Caco-2 (cell line): Measurements from ENCODE around the gene CDAN1. TPM values are rescaled to one million over a fixed set of nuclear protein-coding genes. Genes with fewer than 3 reads are reported as not detected.

Experiments used
- Bru-seq: library from RNA; stranded (reverse); fragments of 400-500 nt; gene quantifications from one replicate; lab custom pipeline; 2021; lab: Mats Ljungman, UMichigan
- BruChase-seq, 2 experiments: library from RNA; stranded (reverse); fragments of 400-500 nt; gene quantifications; one replicate each; lab custom pipeline; 2021; lab: Mats Ljungman, UMichigan
- BruUV-seq: library from RNA; stranded (reverse); fragments of 400-500 nt; replicated peaks from 2 replicates; lab custom pipeline; 2021; lab: Mats Ljungman, UMichigan
- CTCF ChIA-PET: fragments of 300-600 bp; sonication (Branson Sonifier 250); formaldehyde crosslinking; loops from one replicate; lab custom pipeline; 2022; ENCODE audit warnings: antibody characterized with exemption; lab: Charles Lee
- POLR2A ChIA-PET: fragments of 300-600 bp; sonication (Branson Sonifier 250); formaldehyde crosslinking; loops from one replicate; lab custom pipeline; 2022; ENCODE audit warnings: antibody characterized with exemption; lab: Charles Lee
- DNase-seq, 2 experiments: peaks; one replicate each; pipeline versions ENCODE4 v3.0.0 to v3.0.0-alpha.2; 2020 to 2022
- H3K27me3 ChIP-seq: replicated peaks from 2 replicates; pipeline ENCODE4 v1.6.0; 2011; ENCODE audit warnings: low read length; ENCODE audit not compliant: control insufficient read depth, insufficient read depth
- H3K36me3 ChIP-seq: 2 replicates; pipeline ENCODE4 v1.5.1; 2011; ENCODE audit warnings: low read length; ENCODE audit not compliant: control insufficient read depth, insufficient read depth
- H3K4me1 ChIP-seq: fragments of 250-450 bp; sonication (Bioruptor Pico); 2 replicates; pipeline ENCODE4 v1.5.1; 2020; ENCODE audit warnings: mild to moderate bottlenecking
- H3K4me3 ChIP-seq: 2 replicates; pipeline ENCODE4 v1.5.1; 2011; ENCODE audit warnings: low read depth, mild to moderate bottlenecking, control low read depth, low read length
- H3K9me3 ChIP-seq: fragments of 250-450 bp; sonication (Bioruptor Pico); 2 replicates; pipeline ENCODE4 v1.5.1; 2020; ENCODE audit warnings: mild to moderate bottlenecking, moderate library complexity
- H3K27ac Mint-ChIP-seq: one replicate; pipeline ENCODE4 v1.8.0; 2022; ENCODE audit warnings: mixed read lengths; ENCODE audit not compliant: unreplicated experiment
- H3K27me3 Mint-ChIP-seq: one replicate; pipeline ENCODE4 v1.8.0; 2022; ENCODE audit warnings: mixed read lengths; ENCODE audit not compliant: insufficient read depth, unreplicated experiment
- H3K36me3 Mint-ChIP-seq: one replicate; pipeline ENCODE4 v1.8.0; 2022; ENCODE audit warnings: mild to moderate bottlenecking, mixed read lengths; ENCODE audit not compliant: insufficient read depth, unreplicated experiment
- H3K4me1 Mint-ChIP-seq: one replicate; pipeline ENCODE4 v1.8.0; 2022; ENCODE audit warnings: low read depth, mixed read lengths; ENCODE audit not compliant: unreplicated experiment
- H3K4me3 Mint-ChIP-seq: one replicate; pipeline ENCODE4 v1.8.0; 2022; ENCODE audit warnings: mild to moderate bottlenecking, moderate library complexity, mixed read lengths; ENCODE audit not compliant: unreplicated experiment
- H3K9me3 Mint-ChIP-seq: one replicate; pipeline ENCODE4 v1.8.0; 2022; ENCODE audit warnings: mixed read lengths; ENCODE audit not compliant: unreplicated experiment
- intact Hi-C: fragments of 100-400 bp; cut with micrococcal nuclease; formaldehyde crosslinking; loops from one replicate; pipeline ENCODE4 v1.10.0; 2022; ENCODE audit not compliant: unreplicated experiment
- long read RNA-seq: library from polyadenylated mRNA; stranded (forward); transcript quantifications from one replicate; pipeline ENCODE4 v2.0.0, GENCODE V29; 2022
- total RNA-seq: library from RNA; stranded (reverse); gene quantifications from 2 replicates; pipeline ENCODE4 v1.2.3, GENCODE V29; 2022
- TF ChIP-seq, protein P1 (sequence below), 2 experiments: fragments of 200-600 bp in 1 of 2; IDR thresholded peaks; 1 replicate in 1 of 2; 2 replicates in 1 of 2; pipeline versions ENCODE4 v1.5.1 to v1.8.0; 2011 to 2022; ENCODE audit warnings: antibody characterized with exemption in 1 of 2, control low read depth in 1 of 2, inconsistent platforms in 1 of 2, low read depth in 1 of 2, low read length in 1 of 2, mild to moderate bottlenecking in 1 of 2, moderate library complexity in 1 of 2; ENCODE audit not compliant: insufficient read depth in 1 of 2, severe bottlenecking in 1 of 2, unreplicated experiment in 1 of 2

The CDAN1 gene, protein sequence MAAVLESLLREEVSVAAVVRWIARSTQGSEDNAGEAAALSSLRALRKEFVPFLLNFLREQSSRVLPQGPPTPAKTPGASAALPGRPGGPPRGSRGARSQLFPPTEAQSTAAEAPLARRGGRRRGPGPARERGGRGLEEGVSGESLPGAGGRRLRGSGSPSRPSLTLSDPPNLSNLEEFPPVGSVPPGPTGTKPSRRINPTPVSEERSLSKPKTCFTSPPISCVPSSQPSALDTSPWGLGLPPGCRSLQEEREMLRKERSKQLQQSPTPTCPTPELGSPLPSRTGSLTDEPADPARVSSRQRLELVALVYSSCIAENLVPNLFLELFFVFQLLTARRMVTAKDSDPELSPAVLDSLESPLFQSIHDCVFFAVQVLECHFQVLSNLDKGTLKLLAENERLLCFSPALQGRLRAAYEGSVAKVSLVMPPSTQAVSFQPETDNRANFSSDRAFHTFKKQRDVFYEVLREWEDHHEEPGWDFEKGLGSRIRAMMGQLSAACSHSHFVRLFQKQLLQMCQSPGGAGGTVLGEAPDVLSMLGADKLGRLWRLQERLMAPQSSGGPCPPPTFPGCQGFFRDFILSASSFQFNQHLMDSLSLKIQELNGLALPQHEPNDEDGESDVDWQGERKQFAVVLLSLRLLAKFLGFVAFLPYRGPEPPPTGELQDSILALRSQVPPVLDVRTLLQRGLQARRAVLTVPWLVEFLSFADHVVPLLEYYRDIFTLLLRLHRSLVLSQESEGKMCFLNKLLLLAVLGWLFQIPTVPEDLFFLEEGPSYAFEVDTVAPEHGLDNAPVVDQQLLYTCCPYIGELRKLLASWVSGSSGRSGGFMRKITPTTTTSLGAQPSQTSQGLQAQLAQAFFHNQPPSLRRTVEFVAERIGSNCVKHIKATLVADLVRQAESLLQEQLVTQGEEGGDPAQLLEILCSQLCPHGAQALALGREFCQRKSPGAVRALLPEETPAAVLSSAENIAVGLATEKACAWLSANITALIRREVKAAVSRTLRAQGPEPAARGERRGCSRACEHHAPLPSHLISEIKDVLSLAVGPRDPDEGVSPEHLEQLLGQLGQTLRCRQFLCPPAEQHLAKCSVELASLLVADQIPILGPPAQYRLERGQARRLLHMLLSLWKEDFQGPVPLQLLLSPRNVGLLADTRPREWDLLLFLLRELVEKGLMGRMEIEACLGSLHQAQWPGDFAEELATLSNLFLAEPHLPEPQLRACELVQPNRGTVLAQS
- total RNA-seq = 29.4 and 32.3 TPM in 2 replicates
- percentile 74 among the genes with signal in this experiment for Bru-seq, nascent RNA
- percentile 78 among the genes with signal in this experiment for BruChase-seq, experiment 1, labeled RNA remaining after a 2-hour chase
- BruChase-seq, experiment 2, labeled RNA remaining after a 6-hour chase = percentile 74 among the genes with signal in this experiment
- long read RNA-seq, full-length matches to known transcripts = 4 of 25 reads
- long read RNA-seq, partial matches to known transcripts = 11 of 25 reads
- long read RNA-seq, other reads (novel, unspliced or antisense) = 10 of 25 reads

DNA sequence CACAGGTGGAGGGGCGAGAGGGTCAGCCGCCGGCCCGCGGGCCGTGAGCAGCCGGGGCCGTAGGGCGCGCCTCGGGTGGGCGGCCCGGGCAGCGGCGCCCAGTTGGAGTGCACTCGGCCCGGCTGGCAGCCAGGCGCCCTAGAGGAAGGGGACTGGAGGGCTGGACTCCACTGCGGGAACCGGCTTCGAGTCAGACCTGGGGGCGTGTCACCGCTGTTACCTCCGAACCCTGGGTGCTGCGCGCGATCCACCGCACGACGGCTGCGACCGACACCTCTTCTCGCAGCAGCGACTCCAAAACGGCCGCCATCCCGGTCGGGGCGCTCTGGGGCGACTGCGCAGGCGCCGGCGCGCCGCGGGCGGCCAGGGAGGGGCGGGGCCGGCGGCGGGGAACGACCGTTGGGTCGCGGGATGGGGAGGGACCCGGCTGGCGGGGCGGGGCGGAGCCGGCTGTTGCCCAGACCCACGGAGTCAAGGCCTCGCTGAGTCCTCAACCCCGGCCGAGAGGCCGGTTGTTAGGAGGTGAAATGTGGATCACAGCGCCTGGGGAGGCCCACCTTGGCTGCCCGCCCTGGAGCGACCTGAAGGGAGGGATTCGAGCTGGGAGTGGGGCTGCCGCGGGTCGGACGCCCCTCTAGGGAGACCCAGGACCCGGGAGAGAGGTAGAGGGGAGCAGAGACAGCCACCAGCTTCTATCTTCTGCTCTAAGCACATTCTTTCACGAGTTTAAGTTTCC lies at the start of gene CDAN1:
CDAN1 (minus strand) TSS at position 336 of the 736 bp plus-strand sequence; CDS start at position 310, 26 bp downstream.
- H3K9me3 Mint-ChIP-seq = no peaks in the 10 kb centered on the region
- DNase-seq = peak; percentile 87 to 92
- H3K36me3 ChIP-seq = no peaks in the 10 kb centered on the region; the same call in 1 of the 2 replicates
- H3K4me1 Mint-ChIP-seq = no peaks in the 10 kb centered on the region
- H3K27ac Mint-ChIP-seq = peak within 1 kb of the TSS; percentile 76
- BruUV-seq = no TSS peak
- intact Hi-C loops = no loop called here
- H3K4me1 ChIP-seq = no peaks in the 10 kb centered on the region; the same call in 1 of the 2 replicates
- CTCF ChIA-PET = interaction anchor here (0.6 to 1.6 kb wide), 2 partner anchors 189 to 194 kb away, joined by 3 to 5 read pairs; no protein-coding TSS in a partner anchor
- no peaks in the 10 kb centered on the region for H3K27me3 Mint-ChIP-seq
- POLR2A ChIA-PET = no interaction called here
- TF ChIP-seq, protein P1, sequence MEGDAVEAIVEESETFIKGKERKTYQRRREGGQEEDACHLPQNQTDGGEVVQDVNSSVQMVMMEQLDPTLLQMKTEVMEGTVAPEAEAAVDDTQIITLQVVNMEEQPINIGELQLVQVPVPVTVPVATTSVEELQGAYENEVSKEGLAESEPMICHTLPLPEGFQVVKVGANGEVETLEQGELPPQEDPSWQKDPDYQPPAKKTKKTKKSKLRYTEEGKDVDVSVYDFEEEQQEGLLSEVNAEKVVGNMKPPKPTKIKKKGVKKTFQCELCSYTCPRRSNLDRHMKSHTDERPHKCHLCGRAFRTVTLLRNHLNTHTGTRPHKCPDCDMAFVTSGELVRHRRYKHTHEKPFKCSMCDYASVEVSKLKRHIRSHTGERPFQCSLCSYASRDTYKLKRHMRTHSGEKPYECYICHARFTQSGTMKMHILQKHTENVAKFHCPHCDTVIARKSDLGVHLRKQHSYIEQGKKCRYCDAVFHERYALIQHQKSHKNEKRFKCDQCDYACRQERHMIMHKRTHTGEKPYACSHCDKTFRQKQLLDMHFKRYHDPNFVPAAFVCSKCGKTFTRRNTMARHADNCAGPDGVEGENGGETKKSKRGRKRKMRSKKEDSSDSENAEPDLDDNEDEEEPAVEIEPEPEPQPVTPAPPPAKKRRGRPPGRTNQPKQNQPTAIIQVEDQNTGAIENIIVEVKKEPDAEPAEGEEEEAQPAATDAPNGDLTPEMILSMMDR (IDR thresholded peaks at IDR 0.05; ENCODE audit: insufficient read depth in 1 of 2, low read depth in 1 of 2, low read length in 1 of 2, severe bottlenecking in 1 of 2, unreplicated experiment in 1 of 2) = no peak
- H3K27me3 ChIP-seq = no peaks in the 10 kb centered on the region
- peaks cover 38% of the 10 kb centered on the region for H3K36me3 Mint-ChIP-seq
- peak within 1 kb of the TSS; percentile 69 for H3K4me3 ChIP-seq
- no peaks in the 10 kb centered on the region for H3K9me3 ChIP-seq
- peak within 1 kb of the TSS; percentile 76 for H3K4me3 Mint-ChIP-seq

DNA sequence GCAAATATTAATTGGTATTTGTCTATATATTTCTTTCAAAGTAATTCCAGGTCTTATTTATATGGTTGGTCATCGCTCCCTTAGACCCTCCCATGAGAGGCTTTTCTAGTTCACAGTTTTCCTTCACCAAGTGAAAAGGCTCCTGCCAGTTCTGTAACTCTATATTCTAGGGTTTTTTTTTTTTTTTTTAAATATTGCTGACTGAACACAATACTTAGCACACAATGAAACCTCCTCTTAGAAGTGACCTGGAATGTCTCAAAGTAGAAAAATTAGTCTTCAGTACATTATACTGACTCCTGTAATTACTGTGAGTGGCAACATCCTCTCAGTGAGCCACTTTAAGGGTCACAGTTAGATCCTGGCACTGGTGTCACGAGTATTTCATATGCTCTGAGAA lies 48.6 kb upstream of the CDAN1 start:
- ChIA-PET POLR2A (no interaction called here), CTCF (no interaction called here)
- Histone ChIP-seq H3K36me3 (no peaks in the 10 kb centered on the region), H3K4me3 (no peak overlapping the region), H3K9me3 (no peaks in the 10 kb centered on the region), H3K27me3 (no peaks in the 10 kb centered on the region), H3K4me1 (no peaks in the 10 kb centered on the region)
- TF ChIP-seq, protein P1 (IDR thresholded peaks at IDR 0.05; ENCODE audit: insufficient read depth in 1 of 2, low read depth in 1 of 2, low read length in 1 of 2, severe bottlenecking in 1 of 2, unreplicated experiment in 1 of 2) = no peak
- no peaks in the 10 kb centered on the region for H3K4me1 Mint-ChIP-seq
- no peaks in the 10 kb centered on the region for H3K27me3 Mint-ChIP-seq
- no peak for DNase-seq
- H3K27ac Mint-ChIP-seq = no peak overlapping the region
- no peaks in the 10 kb centered on the region for H3K9me3 Mint-ChIP-seq
- no peak overlapping the region for H3K4me3 Mint-ChIP-seq
- H3K36me3 Mint-ChIP-seq = no peaks in the 10 kb centered on the region
- no TSS peak for BruUV-seq
- intact Hi-C loops = no loop called here
